ENCODE results near the gene MEX3B.
"Not testable (repeated sequence)": the region's sequence is repeated elsewhere in the genome, so short reads cannot be mapped to it uniquely, and the experiment has no call there.

MEX3B gene

DNA sequence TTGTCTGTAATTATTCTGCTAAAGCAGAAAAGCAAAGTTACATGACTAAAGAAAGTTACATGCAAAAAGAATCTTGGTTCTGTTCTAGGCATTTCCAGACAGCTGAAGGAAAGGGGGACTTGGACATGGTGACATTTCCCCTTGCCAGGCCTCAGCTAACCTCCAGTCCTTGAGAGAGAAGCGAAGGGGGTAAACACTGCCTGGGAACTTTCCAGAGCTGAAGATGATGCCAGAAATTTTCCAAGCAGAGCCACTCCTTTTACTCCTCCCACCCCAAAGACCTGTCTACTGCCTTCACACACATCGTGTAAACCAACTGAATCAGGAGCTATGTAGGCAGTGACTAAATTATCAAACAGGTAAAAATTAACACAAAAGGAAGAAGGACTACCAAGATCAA is 5.4 kb downstream of the MEX3B start:
- ChIA-PET POLR2A (no interaction called here), CTCF (interaction anchor here (1.2 kb wide), 1 partner anchor 9 kb away, joined by 4 read pairs; no protein-coding TSS in a partner anchor)
- DNase-seq (ENCODE audit: extremely low spot score), result no peak
- TF ChIP-seq, protein P1, sequence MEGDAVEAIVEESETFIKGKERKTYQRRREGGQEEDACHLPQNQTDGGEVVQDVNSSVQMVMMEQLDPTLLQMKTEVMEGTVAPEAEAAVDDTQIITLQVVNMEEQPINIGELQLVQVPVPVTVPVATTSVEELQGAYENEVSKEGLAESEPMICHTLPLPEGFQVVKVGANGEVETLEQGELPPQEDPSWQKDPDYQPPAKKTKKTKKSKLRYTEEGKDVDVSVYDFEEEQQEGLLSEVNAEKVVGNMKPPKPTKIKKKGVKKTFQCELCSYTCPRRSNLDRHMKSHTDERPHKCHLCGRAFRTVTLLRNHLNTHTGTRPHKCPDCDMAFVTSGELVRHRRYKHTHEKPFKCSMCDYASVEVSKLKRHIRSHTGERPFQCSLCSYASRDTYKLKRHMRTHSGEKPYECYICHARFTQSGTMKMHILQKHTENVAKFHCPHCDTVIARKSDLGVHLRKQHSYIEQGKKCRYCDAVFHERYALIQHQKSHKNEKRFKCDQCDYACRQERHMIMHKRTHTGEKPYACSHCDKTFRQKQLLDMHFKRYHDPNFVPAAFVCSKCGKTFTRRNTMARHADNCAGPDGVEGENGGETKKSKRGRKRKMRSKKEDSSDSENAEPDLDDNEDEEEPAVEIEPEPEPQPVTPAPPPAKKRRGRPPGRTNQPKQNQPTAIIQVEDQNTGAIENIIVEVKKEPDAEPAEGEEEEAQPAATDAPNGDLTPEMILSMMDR (IDR thresholded peaks at IDR 0.05; ENCODE audit: control extremely low read depth, extremely low read depth, low read depth, missing control alignments), result no peak

DNA sequence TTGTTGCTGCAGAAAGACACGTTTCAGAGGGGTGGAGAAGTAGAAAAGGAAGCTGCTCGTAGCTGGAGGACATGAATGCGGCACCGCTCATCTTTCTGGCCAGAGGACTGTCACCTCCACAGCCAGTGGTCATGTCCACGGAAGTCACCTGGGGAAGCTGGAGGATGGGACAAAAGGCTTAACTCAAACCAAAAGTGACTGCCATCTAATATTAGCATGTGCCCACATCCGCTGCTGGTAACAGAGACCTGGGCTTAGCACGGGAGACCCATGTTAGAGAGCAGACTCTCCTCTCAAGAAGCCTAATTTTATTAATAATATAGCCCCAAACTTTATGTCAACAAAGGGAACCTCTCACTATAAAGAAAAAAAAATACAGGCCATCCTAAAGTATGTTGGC is 5.9 kb downstream of the MEX3B start:
- ChIA-PET POLR2A (no interaction called here), CTCF (interaction anchor here (1.0 to 1.2 kb wide), 2 partner anchors 9 to 10 kb away, joined by 3 to 4 read pairs; no protein-coding TSS in a partner anchor)
- DNase-seq (ENCODE audit: extremely low spot score), result no peak
- TF ChIP-seq, protein P1 (IDR thresholded peaks at IDR 0.05; ENCODE audit: control extremely low read depth, extremely low read depth, low read depth, missing control alignments), result no peak

DNA sequence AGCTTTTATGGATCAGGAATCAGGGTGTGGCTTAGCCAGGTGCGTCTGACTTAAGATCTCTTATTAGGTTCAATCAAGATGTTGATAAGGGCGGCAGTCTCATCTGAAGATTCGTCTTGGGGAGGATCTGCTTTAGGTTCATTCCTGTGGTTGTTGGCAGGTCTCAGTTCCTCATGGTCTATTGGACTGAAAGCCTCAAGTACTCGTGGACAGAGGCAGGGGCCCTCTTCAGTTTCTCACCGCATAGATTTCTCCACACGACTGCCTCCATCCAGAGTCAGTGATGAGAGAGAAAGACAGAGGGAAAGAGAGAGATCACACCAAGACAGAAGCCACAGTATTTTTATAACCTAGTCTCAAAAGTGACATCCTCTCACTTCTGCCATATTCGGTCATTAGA is 9.4 kb downstream of the MEX3B start:
- no peak for DNase-seq (ENCODE audit: extremely low spot score)

DNA sequence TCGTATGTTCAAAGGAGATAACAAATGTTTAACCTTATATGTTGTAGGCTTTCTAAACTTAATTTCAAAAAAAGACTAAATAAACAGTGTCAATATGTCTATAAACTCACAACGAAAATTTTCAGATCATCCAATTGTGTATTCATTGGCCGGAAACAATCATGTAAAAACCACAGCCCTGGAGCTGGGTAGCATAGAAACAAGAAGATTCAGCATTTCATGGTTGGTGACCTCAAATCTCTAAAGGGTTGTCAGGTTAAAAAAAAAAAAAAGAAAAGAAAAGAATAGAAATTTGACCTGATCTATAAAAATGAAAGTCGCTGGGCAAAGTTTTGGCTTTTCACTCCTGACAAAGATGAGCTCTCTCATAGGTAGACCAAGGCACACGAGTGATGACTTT is 13.9 kb downstream of the MEX3B start:
- ChIA-PET POLR2A (no interaction called here), CTCF (no interaction called here)
- TF ChIP-seq, protein P1 (IDR thresholded peaks at IDR 0.05; ENCODE audit: control extremely low read depth, extremely low read depth, low read depth, missing control alignments), result no peak
- no peak for DNase-seq (ENCODE audit: extremely low spot score)

More for the DNA sequence above, 9.4 kb downstream of the MEX3B start:
- ChIA-PET CTCF (no interaction called here), POLR2A (no interaction called here)
- TF ChIP-seq, protein P1 (IDR thresholded peaks at IDR 0.05; ENCODE audit: control extremely low read depth, extremely low read depth, low read depth, missing control alignments), result no peak

DNA sequence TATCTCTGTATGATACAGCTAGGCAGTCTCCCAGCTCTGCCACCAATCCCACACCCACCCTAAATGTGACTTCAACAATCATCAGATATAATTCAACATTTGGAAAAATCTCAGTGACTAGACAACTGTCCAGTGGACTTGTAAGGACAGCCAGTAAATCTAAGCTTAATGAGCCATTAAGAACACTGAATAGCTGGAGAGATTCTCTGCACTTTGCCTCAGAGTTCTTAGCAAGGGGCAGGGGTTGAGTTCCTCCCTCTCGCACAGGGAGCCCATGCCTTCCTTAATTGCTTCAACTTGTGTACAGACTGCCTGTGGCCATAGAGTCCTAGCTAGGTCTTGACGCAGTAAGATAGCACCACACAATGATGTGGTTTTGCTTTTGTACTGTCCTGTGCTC is 15.6 kb downstream of the MEX3B start:
- no peak for DNase-seq (ENCODE audit: extremely low spot score)
- CTCF ChIA-PET, result interaction anchor here (1.5 kb wide), 2 partner anchors 16 to 18 kb away, joined by 3 to 4 read pairs; partner anchors contain the start of gene MEX3B
- TF ChIP-seq, protein P1 (IDR thresholded peaks at IDR 0.05; ENCODE audit: control extremely low read depth, extremely low read depth, low read depth, missing control alignments), result no peak
- POLR2A ChIA-PET, result no interaction called here

DNA sequence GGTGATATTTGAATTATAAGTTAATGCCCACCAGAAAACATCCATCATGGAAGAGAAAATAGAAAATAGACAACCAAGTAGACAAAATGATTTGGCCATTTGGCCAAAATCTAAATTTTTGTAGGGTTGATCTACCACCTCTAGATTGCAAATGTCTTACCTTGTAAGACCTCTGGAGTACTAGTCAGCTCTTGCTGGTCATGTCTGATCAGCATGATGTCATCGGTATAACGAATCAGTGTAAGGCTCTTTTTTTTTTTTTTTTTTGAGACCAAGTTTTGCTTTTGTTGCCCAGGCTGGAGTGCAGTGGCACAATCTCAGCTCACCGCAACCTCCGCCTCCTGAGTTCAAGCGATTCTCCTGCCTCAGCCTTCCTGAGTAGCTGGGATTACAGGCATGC is 17.7 kb downstream of the MEX3B start:
- POLR2A ChIA-PET; CTCF ChIA-PET; DNase-seq (ENCODE audit: extremely low spot score): not testable (repeated sequence)

DNA sequence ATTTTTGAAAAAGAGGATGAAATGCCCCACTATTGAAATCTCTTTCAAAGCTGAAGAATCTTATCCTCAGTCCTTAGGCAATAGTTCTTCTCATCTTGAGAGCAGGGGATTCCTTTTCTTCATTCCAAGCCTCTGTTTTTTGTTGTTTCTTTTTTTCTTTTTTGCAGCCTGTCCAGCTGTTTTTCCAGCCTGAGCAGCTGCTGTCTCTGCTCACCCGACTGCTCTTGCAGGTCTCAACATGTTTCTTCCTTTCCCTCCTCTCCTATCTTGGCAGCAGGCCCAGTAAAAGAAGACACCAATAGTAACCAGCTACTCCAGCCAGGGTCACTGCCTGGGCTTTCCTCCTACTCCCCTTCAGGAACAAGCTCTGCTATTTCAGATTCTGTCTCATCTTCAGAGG is 23.8 kb downstream of the MEX3B start:
- ChIA-PET POLR2A (no interaction called here), CTCF (interaction anchor here (1.4 kb wide), 1 partner anchor 11 kb away, joined by 3 read pairs; no protein-coding TSS in a partner anchor)
- TF ChIP-seq, protein P1 (IDR thresholded peaks at IDR 0.05; ENCODE audit: control extremely low read depth, extremely low read depth, low read depth, missing control alignments), result no peak
- DNase-seq (ENCODE audit: extremely low spot score), result no peak
